Colonic mucosa (tissue), 4 donors: Measurements from ENCODE around the gene TNIK. TPM values are rescaled to one million over a fixed set of nuclear protein-coding genes. Genes with fewer than 3 reads are reported as not detected.

Source experiments
- DNase-seq: peaks from one replicate; pipeline ENCODE4 v3.0.0-alpha.2; 2020
- H3K27ac ChIP-seq: fragments of 200-600 bp; one replicate; pipeline ENCODE4 v1.8.0; 2021
- H3K27me3 ChIP-seq: fragments of 200-600 bp; one replicate; pipeline ENCODE4 v1.8.0; 2021
- H3K36me3 ChIP-seq: fragments of 200-600 bp; one replicate; pipeline ENCODE4 v1.8.0; 2021
- H3K4me1 ChIP-seq: fragments of 200-600 bp; one replicate; pipeline ENCODE4 v1.8.0; 2021; ENCODE audit warnings: mild to moderate bottlenecking
- H3K4me3 ChIP-seq: fragments of 200-600 bp; one replicate; pipeline ENCODE4 v1.8.0; 2021
- H3K9ac ChIP-seq, 2 donors: one replicate each; pipeline ENCODE4 v1.7.0; 2013; ENCODE audit warnings: control low read depth in 2 of 2, low read depth in 2 of 2, low read length in 2 of 2
- H3K9me3 ChIP-seq: fragments of 200-600 bp; one replicate; pipeline ENCODE4 v1.8.0; 2021
- intact Hi-C: fragments of 100-400 bp; cut with DNase I; formaldehyde crosslinking; loops from one replicate; pipeline ENCODE4 v1.14.1; 2022
- total RNA-seq, 2 donors: library from RNA; stranded (reverse); fragmentation: NEBNext Ultra II Directional in 1 of 2; extraction: Animal tissue kit (Norgen Biotek cat#: 25700) in 1 of 2; gene quantifications; one replicate each; pipeline ENCODE4 v1.2.1, GENCODE V29; 2021
- TF ChIP-seq, protein P1 (sequence below): fragments of 200-600 bp; IDR thresholded peaks from one replicate; pipeline ENCODE4 v1.8.0; 2022; ENCODE audit warnings: antibody characterized with exemption, mild to moderate bottlenecking
- donor health status: healthy.
- donor health status: DM: no; HTN: no; CAD: no.
- donor health status: DM: no; HTN: no; CAD: no.

The TNIK gene
- total RNA-seq, 2 donors from 2014 or later = 19.9 to 30.9 TPM

DNA sequence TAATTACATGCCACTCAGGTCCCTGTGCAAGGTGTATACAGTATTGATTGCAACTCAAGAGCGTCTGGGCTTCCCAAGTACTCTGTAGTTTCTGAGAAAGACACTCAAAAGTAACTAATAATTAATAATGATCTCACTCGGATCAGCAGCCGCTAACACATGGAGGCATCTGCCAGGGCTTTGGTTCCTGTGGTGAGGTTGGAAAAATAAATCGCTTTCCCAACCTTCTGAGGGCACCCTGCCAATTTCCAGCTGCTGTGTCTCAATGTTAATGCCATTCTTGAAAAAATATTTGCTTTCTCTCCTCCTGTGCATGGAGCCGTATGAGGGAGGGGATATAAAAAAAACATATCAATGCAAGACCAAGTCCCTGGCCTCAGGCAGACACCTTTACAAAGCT, 317.2 kb downstream of the TNIK start:
- intact Hi-C loops = no loop called here
- Histone ChIP-seq H3K9ac (no peak overlapping the region), H3K27me3 (no peaks in the 10 kb centered on the region), H3K4me1 (no peaks in the 10 kb centered on the region), H3K36me3 (no peaks in the 10 kb centered on the region), H3K9me3 (no peaks in the 10 kb centered on the region), H3K27ac (no peak overlapping the region), H3K4me3 (no peak overlapping the region)
- no peak for DNase-seq
- TF ChIP-seq, protein P1, sequence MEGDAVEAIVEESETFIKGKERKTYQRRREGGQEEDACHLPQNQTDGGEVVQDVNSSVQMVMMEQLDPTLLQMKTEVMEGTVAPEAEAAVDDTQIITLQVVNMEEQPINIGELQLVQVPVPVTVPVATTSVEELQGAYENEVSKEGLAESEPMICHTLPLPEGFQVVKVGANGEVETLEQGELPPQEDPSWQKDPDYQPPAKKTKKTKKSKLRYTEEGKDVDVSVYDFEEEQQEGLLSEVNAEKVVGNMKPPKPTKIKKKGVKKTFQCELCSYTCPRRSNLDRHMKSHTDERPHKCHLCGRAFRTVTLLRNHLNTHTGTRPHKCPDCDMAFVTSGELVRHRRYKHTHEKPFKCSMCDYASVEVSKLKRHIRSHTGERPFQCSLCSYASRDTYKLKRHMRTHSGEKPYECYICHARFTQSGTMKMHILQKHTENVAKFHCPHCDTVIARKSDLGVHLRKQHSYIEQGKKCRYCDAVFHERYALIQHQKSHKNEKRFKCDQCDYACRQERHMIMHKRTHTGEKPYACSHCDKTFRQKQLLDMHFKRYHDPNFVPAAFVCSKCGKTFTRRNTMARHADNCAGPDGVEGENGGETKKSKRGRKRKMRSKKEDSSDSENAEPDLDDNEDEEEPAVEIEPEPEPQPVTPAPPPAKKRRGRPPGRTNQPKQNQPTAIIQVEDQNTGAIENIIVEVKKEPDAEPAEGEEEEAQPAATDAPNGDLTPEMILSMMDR = no peak

DNA sequence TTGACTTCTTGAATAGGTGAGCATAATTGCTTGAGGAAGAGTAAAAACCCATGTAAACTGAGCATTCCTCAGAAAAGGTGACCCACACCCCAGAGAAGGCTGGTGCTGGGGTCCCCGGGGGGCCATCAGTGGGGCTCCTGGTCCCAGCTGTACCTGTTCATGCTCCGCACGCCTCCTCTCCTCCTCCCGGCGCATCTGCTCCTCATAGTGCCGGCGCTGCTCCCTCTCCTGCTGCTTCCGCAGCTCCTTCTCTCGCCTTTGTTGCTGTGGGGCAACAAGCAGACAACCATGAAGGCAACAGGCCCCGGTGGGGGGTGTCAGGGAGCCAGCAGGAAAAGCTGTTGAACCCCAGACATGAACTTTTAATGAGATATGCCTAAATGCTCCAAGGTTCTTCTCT, 320.0 kb downstream of the TNIK start:
- Histone ChIP-seq H3K27ac (no peak overlapping the region), H3K4me3 (no peak overlapping the region), H3K4me1 (no peaks in the 10 kb centered on the region), H3K9me3 (no peaks in the 10 kb centered on the region), H3K27me3 (no peaks in the 10 kb centered on the region), H3K36me3 (no peaks in the 10 kb centered on the region), H3K9ac (no peak overlapping the region)
- TF ChIP-seq, protein P1 = no peak
- intact Hi-C loops = no loop called here
- no peak for DNase-seq

DNA sequence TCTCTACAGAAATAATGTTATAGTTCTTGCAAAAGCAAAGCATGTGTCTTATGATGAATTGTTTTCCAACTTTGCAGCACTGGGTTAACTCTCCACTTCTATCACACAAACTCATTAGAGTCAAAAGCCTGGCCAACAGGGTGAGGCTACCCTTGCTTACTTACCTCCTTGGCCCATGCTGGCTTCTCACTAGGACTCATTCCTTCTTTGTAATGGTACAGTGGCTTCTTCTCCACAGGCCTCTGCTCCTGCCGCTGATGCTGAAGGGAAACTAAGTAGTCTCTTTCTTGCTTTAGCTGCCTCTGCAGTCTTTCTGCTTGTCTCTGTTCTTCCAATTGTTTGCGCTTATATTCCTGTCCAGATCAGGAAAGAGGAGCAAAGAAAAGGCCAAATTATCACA, 322.2 kb downstream of the TNIK start:
- Histone ChIP-seq H3K36me3 (no peaks in the 10 kb centered on the region), H3K27me3 (no peaks in the 10 kb centered on the region), H3K9ac (no peak overlapping the region), H3K27ac (no peak overlapping the region), H3K4me3 (no peak overlapping the region), H3K4me1 (no peaks in the 10 kb centered on the region), H3K9me3 (no peaks in the 10 kb centered on the region)
- intact Hi-C loops = no loop called here
- DNase-seq = no peak
- TF ChIP-seq, protein P1 = no peak

DNA sequence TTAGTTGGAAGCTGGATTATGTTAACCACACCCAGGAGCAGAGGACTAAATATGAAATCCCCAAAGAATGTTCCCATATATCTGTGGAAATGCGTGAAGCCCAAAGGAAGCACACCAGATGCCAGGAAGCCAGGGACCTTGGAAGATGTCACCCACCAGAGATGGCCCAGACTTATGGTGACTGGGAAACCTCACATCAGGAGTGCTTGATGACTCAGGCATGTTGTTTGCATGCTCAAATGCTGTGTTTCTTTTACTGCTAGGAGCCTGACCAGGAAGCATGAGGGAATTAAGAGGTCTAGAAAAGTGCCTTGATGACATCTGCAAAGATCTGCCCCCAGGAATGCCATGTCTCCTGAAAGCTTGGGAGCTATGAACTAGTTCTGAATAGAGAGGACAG, 324.7 kb downstream of the TNIK start:
- no peak overlapping the region for H3K4me3 ChIP-seq
- no peak overlapping the region for H3K9ac ChIP-seq
- H3K9me3 ChIP-seq = no peaks in the 10 kb centered on the region
- no peak for DNase-seq
- H3K27me3 ChIP-seq = no peaks in the 10 kb centered on the region
- H3K4me1 ChIP-seq = no peaks in the 10 kb centered on the region
- TF ChIP-seq, protein P1 = no peak
- H3K36me3 ChIP-seq = no peaks in the 10 kb centered on the region
- intact Hi-C loops = no loop called here
- no peak overlapping the region for H3K27ac ChIP-seq

DNA sequence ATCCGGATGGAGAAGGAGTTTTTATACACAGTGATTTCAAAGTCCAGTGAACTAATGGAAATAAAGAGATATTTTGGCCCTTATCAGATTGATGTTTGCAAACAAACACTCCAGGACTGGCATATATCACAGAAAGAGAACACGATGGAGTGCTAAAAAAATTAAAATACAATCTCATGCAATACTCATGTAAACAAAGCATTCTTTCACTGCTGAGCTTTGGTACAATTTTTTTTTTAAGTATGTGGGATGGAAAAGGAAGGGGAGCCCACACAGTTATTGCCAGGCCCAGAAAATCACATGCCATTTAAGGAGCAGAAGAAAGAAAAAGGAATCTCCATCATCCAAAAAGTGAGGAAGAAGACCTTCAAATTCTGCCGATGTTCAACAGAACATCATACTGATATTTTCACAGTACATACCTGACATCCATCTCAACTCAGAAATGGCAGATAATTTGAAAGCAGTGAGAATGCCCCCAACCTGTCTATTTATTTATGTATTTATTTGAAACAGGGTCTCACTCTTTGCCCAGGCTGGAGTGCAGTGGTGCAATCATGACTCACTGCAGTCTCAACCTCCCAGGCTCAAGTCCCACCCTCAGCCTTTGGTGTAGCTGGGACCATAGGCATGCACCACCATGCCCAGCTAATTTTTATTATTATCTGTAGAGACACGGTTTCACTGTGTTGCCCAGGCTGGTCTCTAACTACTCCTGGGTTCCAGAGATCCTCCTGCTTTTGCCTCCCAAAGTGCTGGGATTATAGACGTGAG, 326.2 kb downstream of the TNIK start:
- no peak for DNase-seq
- Histone ChIP-seq H3K36me3 (no peaks in the 10 kb centered on the region), H3K27ac (no peak overlapping the region), H3K9me3 (no peaks in the 10 kb centered on the region), H3K27me3 (no peaks in the 10 kb centered on the region), H3K9ac (no peak overlapping the region), H3K4me3 (no peak overlapping the region), H3K4me1 (no peaks in the 10 kb centered on the region)
- TF ChIP-seq, protein P1 = no peak
- intact Hi-C loops = no loop called here
